ENCODE measurements around the gene PCP4. TPM values are rescaled to one million over a fixed set of nuclear protein-coding genes. Genes with fewer than 3 reads are reported as not detected.

PCP4 gene
- not detected in 5 replicates for total RNA-seq (2022; extraction: Qiagen RNA extraction; ENCODE audit: low read depth)

DNA sequence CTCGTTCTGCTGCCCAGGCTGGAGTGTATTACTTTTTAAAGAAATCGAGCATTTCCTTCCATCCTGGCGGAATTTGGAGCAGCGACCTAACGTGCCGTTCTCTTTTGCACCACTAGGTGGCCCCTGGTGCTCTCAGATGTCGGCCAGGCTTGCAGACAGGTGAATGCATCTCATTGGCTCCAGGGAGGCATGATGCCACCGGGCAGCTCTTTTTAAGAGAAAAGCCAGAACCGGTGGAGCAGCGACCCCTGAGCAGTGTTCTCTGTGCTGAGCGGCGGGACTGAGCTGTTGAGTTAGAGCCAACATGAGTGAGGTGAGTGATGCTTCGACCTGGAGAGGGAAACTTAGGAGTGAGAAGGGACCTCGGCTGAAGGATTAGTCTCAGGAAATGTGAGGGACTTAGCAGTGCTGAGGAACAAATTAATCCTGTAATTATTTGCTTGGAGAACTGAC lies at the start of gene PCP4:
Gene PCP4 (plus strand): TSS at position 241 of the 453 bp plus-strand sequence. CDS start 64 bp downstream, at position 305.

Other genes starting within 250 kb of the PCP4 start
- gene IGSF5, start 122.3 kb upstream of the PCP4 start, total RNA-seq (2022; extraction: Qiagen RNA extraction; ENCODE audit: low read depth) = not detected in 5 replicates

Data from A549 treated with DMSO at 1 μM for 4 hours (cell line).